GM23338 (cell line): ENCODE results near the gene ATCAY. TPM values are rescaled to one million over a fixed set of nuclear protein-coding genes. Genes with fewer than 3 reads are reported as not detected.
"Not testable (repeated sequence)": the region's sequence is repeated elsewhere in the genome, so short reads cannot be mapped to it uniquely, and the experiment has no call there.

ENCODE experiments used
- ATAC-seq: fragments of 200-7000 bp; cut with Tn5 transposase; 3 replicates; pipeline ENCODE4 v1.9.1; 2020
- DNase-seq: peaks from one replicate; pipeline ENCODE4 v3.0.0-alpha.2; 2015; ENCODE audit warnings: low spot score
- H2AFZ ChIP-seq: fragments of 200-600 bp; sonication (generic); 2 replicates; pipeline ENCODE4 v1.8.0; 2016; ENCODE audit warnings: antibody characterized with exemption, mild to moderate bottlenecking, moderate library complexity
- H3F3A ChIP-seq: fragments of 200-600 bp; sonication (generic); replicated peaks from 2 replicates; pipeline ENCODE4 v1.8.0; 2017; ENCODE audit warnings: antibody characterized with exemption, mixed run types, low read depth
- H3K27ac ChIP-seq: fragments of 200-600 bp; sonication (generic); 2 replicates; pipeline ENCODE4 v1.6.1; 2016; ENCODE audit warnings: low read depth
- H3K27me3 ChIP-seq: fragments of 200-600 bp; sonication (generic); 2 replicates; pipeline ENCODE4 v1.8.0; 2016; ENCODE audit warnings: mild to moderate bottlenecking, mixed run types, moderate library complexity; ENCODE audit not compliant: insufficient read depth
- H3K36me3 ChIP-seq: fragments of 200-600 bp; sonication (generic); 2 replicates; pipeline ENCODE4 v1.8.0; 2016; ENCODE audit warnings: mild to moderate bottlenecking; ENCODE audit not compliant: insufficient read depth
- H3K4me1 ChIP-seq: fragments of 200-600 bp; sonication (generic); 2 replicates; pipeline ENCODE4 v1.8.0; 2016; ENCODE audit warnings: mild to moderate bottlenecking, moderate library complexity; ENCODE audit not compliant: insufficient read depth
- H3K4me2 ChIP-seq: fragments of 200-600 bp; sonication (generic); 2 replicates; pipeline ENCODE4 v1.7.1; 2017; ENCODE audit warnings: mixed run types
- H3K4me3 ChIP-seq: fragments of 200-600 bp; sonication (generic); 2 replicates; pipeline ENCODE4 v1.6.1; 2016; ENCODE audit warnings: mixed run types
- H3K79me2 ChIP-seq: fragments of 200-600 bp; sonication (generic); replicated peaks from 2 replicates; pipeline ENCODE4 v1.8.0; 2017; ENCODE audit warnings: mild to moderate bottlenecking; ENCODE audit not compliant: insufficient read depth
- H3K9me2 ChIP-seq: fragments of 200-600 bp; sonication (generic); 2 replicates; pipeline ENCODE4 v1.8.0; 2017; ENCODE audit not compliant: insufficient read depth
- H4K20me1 ChIP-seq: fragments of 200-600 bp; sonication (generic); replicated peaks from 2 replicates; pipeline ENCODE4 v1.8.0; 2017; ENCODE audit warnings: mild to moderate bottlenecking; ENCODE audit not compliant: insufficient read depth
- H3K27ac Mint-ChIP-seq: 2 replicates; pipeline ENCODE4 v1.8.0; 2020; ENCODE audit warnings: inconsistent platforms, mild to moderate bottlenecking, moderate library complexity, mixed read lengths
- H3K27me3 Mint-ChIP-seq: 3 replicates; pipeline ENCODE4 v1.8.0; 2022; ENCODE audit warnings: low read depth, mild to moderate bottlenecking, moderate library complexity, mixed read lengths, inconsistent platforms; ENCODE audit not compliant: insufficient read depth, poor library complexity
- H3K36me3 Mint-ChIP-seq: 3 replicates; pipeline ENCODE4 v1.8.0; 2021; ENCODE audit warnings: low read depth, mild to moderate bottlenecking, inconsistent platforms, moderate library complexity, mixed read lengths
- H3K4me1 Mint-ChIP-seq: 3 replicates; pipeline ENCODE4 v1.8.0; 2020; ENCODE audit warnings: mild to moderate bottlenecking, inconsistent platforms, mixed read lengths
- H3K4me3 Mint-ChIP-seq: 3 replicates; pipeline ENCODE4 v1.8.0; 2021; ENCODE audit warnings: moderate library complexity, mild to moderate bottlenecking, inconsistent platforms, mixed read lengths
- H3K9me3 Mint-ChIP-seq: 3 replicates; pipeline ENCODE4 v1.8.0; 2020; ENCODE audit warnings: moderate library complexity, mild to moderate bottlenecking, inconsistent platforms, mixed read lengths
- CTCF ChIP-seq, 2 experiments: fragments of 200-600 bp in 1 of 2; sonication (generic) in 1 of 2; conservative IDR thresholded peaks; 2 replicates each; pipeline versions ENCODE4 v1.5.1 to v1.6.1; 2016 to 2017; ENCODE audit warnings: antibody characterized with exemption in 2 of 2, low read depth in 2 of 2, mild to moderate bottlenecking in 2 of 2, moderate library complexity in 1 of 2
- ETS1 ChIP-seq: IDR thresholded peaks from 2 replicates; pipeline ENCODE4 v1.6.1; 2016; ENCODE audit warnings: antibody characterized with exemption
- EZH2phosphoT487 ChIP-seq: fragments of 200-600 bp; sonication (generic); IDR thresholded peaks from one replicate; pipeline ENCODE4 v1.8.1; 2018; ENCODE audit warnings: antibody characterized with exemption; ENCODE audit not compliant: unreplicated experiment
- POLR2AphosphoS5 ChIP-seq: IDR thresholded peaks from 2 replicates; pipeline ENCODE4 v1.6.1; 2016; ENCODE audit warnings: antibody characterized with exemption, low read depth
- STAT1 ChIP-seq: IDR thresholded peaks from one replicate; pipeline ENCODE4 v1.6.1; 2016; ENCODE audit warnings: antibody characterized with exemption; ENCODE audit not compliant: unreplicated experiment
- ZNF331 ChIP-seq: fragments of 250-450 bp; sonication (Bioruptor Pico); IDR thresholded peaks from 2 replicates; pipeline ENCODE4 v1.5.0; 2020; ENCODE audit warnings: low read depth, mild to moderate bottlenecking, moderate library complexity
- ZNF462 ChIP-seq: fragments of 250-450 bp; sonication (Bioruptor Pico); IDR thresholded peaks from 2 replicates; pipeline ENCODE4 v1.5.0; 2020; ENCODE audit warnings: mild to moderate bottlenecking, moderate library complexity
- polyA plus RNA-seq: library from polyadenylated mRNA; unstranded; fragments of >200 nt; fragmentation: Nextera tagmentation; extraction: Ambion mirVana; gene quantifications from 2 replicates; pipeline ENCODE4 v1.2.1, GENCODE V29; 2016
- total RNA-seq: library from RNA; depleted of rRNA; stranded (reverse); fragments of >200 nt; shearing (Covaris generic); gene quantifications from 2 replicates; pipeline ENCODE4 v1.2.3, GENCODE V29; 2014

The ATCAY gene
- total and polyA plus RNA-seq, 2 experiments from 2014 or later, result 16.9 to 45.7 TPM

- not testable (repeated sequence) for H3K27ac Mint-ChIP-seq
These were observed 57.9 kb downstream of the ATCAY start for GRCh38 chr19:3938300-3938950.

GRCh38 chr19:3942790-3943409 is 62.4 kb downstream of the ATCAY start:
- no peaks in the 10 kb centered on the region for H4K20me1 ChIP-seq
- no peaks in the 10 kb centered on the region for H3K27me3 ChIP-seq
- no peak overlapping the region for H3K27ac Mint-ChIP-seq
- H3K27me3 Mint-ChIP-seq, result peaks cover 8% of the 10 kb centered on the region
- no peak for TF ChIP-seq POLR2AphosphoS5
- no peak for TF ChIP-seq ZNF331
- no peak for TF ChIP-seq ZNF462 (CRISPR knock-in tag)
- TF ChIP-seq ETS1, result no peak
- TF ChIP-seq STAT1, result no peak
- no peak for TF ChIP-seq CTCF (conservative IDR thresholded peaks at IDR 0.05; ENCODE audit: low read depth in 2 of 2)
- TF ChIP-seq EZH2phosphoT487, result no peak
- no peak overlapping the region for H3K27ac ChIP-seq
- no peaks in the 10 kb centered on the region; the same call in 1 of the 2 replicates for H3K36me3 ChIP-seq
- no peaks in the 10 kb centered on the region for H3K4me1 Mint-ChIP-seq
- no peak overlapping the region for H3K4me3 Mint-ChIP-seq
- H3K4me3 ChIP-seq, result no peak overlapping the region
- no peaks in the 10 kb centered on the region for H3F3A ChIP-seq
- DNase-seq, result no peak
- H3K79me2 ChIP-seq, result no peaks in the 10 kb centered on the region
- no peak overlapping the region for H2AFZ ChIP-seq
- H3K9me3 Mint-ChIP-seq, result no peaks in the 10 kb centered on the region
- H3K36me3 Mint-ChIP-seq, result peaks cover 34% of the 10 kb centered on the region
- ATAC-seq, result no peak
- no peak overlapping the region for H3K4me2 ChIP-seq
- H3K4me1 ChIP-seq, result no peaks in the 10 kb centered on the region
- no peaks in the 10 kb centered on the region for H3K9me2 ChIP-seq

More at GRCh38 chr19:3938300-3938950, 57.9 kb downstream of the ATCAY start:
- peaks cover 12% of the 10 kb centered on the region for H3K79me2 ChIP-seq
- not testable (repeated sequence) for H3K27ac ChIP-seq, DNase-seq, H3K36me3 ChIP-seq, H3K4me3 ChIP-seq, H3K4me3 Mint-ChIP-seq, H3K9me2 ChIP-seq, H3K27me3 ChIP-seq, H3K9me3 Mint-ChIP-seq, H3K27me3 Mint-ChIP-seq, H3K4me1 Mint-ChIP-seq, H3F3A ChIP-seq, H3K4me1 ChIP-seq, ATAC-seq, H4K20me1 ChIP-seq, H3K4me2 ChIP-seq, H2AFZ ChIP-seq
- H3K36me3 Mint-ChIP-seq, result peaks cover 23% of the 10 kb centered on the region
